Loucy (cell line): ENCODE results near the gene KRTAP1-4.

Experiments used
- H2AFZ ChIP-seq: fragments of 200-600 bp; sonication (generic); 2 replicates; pipeline ENCODE4 v1.6.0; 2016; ENCODE audit warnings: antibody characterized with exemption, mild to moderate bottlenecking, low read length, moderate library complexity
- H3F3A ChIP-seq: fragments of 200-600 bp; 2 replicates; pipeline ENCODE4 v1.6.0; 2016; ENCODE audit warnings: antibody characterized with exemption, low read depth, mild to moderate bottlenecking
- H3K27me3 ChIP-seq: fragments of 200-600 bp; sonication (generic); 2 replicates; pipeline ENCODE4 v1.6.1; 2014; ENCODE audit warnings: low read length, mild to moderate bottlenecking; ENCODE audit not compliant: insufficient read depth, poor library complexity, severe bottlenecking
- H3K36me3 ChIP-seq: fragments of 200-600 bp; sonication (generic); 2 replicates; pipeline ENCODE4 v1.6.1; 2016; ENCODE audit warnings: low read length; ENCODE audit not compliant: insufficient read depth
- H3K4me1 ChIP-seq: fragments of 200-600 bp; sonication (generic); 2 replicates; pipeline ENCODE4 v1.5.1; 2014; ENCODE audit warnings: low read length, mild to moderate bottlenecking; ENCODE audit not compliant: insufficient read depth, poor library complexity, severe bottlenecking
- H3K4me2 ChIP-seq: fragments of 200-600 bp; sonication (generic); 2 replicates; pipeline ENCODE4 v1.6.0; 2014; ENCODE audit warnings: antibody characterized with exemption, low read length, low read depth, mild to moderate bottlenecking; ENCODE audit not compliant: poor library complexity, severe bottlenecking
- H3K4me3 ChIP-seq: fragments of 200-600 bp; sonication (generic); 2 replicates; pipeline ENCODE4 v1.5.1; 2014; ENCODE audit warnings: low read length, mild to moderate bottlenecking, mixed read lengths; ENCODE audit not compliant: poor library complexity, severe bottlenecking
- H3K79me2 ChIP-seq: fragments of 200-600 bp; sonication (generic); 2 replicates; pipeline ENCODE4 v1.6.1; 2014; ENCODE audit warnings: low read length; ENCODE audit not compliant: insufficient read depth
- H3K9ac ChIP-seq: fragments of 200-600 bp; sonication (generic); 2 replicates; pipeline ENCODE4 v1.6.0; 2014; ENCODE audit warnings: mild to moderate bottlenecking, low read depth, low read length, moderate library complexity; ENCODE audit not compliant: poor library complexity, severe bottlenecking
- H3K9me2 ChIP-seq: fragments of 200-600 bp; sonication (generic); replicated peaks from 2 replicates; pipeline ENCODE4 v1.6.1; 2016; ENCODE audit warnings: low read depth, low read length, mixed read lengths
- H3K9me3 ChIP-seq: fragments of 200-600 bp; sonication (generic); 2 replicates; pipeline ENCODE4 v1.6.1; 2014; ENCODE audit warnings: mild to moderate bottlenecking, antibody characterized with exemption, low read length, low read depth; ENCODE audit not compliant: insufficient read depth
- H4K20me1 ChIP-seq: fragments of 200-600 bp; sonication (generic); 2 replicates; pipeline ENCODE4 v1.6.0; 2014; ENCODE audit warnings: antibody characterized with exemption, low read length, mild to moderate bottlenecking; ENCODE audit not compliant: insufficient read depth, poor library complexity, severe bottlenecking
- EZH2phosphoT487 ChIP-seq: fragments of 200-600 bp; IDR thresholded peaks from 2 replicates; pipeline ENCODE4 v1.6.1; 2018; ENCODE audit warnings: antibody characterized with exemption, mild to moderate bottlenecking, moderate library complexity, borderline replicate concordance
- TF ChIP-seq, protein P1 (sequence below): fragments of 200-600 bp; sonication (generic); conservative IDR thresholded peaks from 2 replicates; pipeline ENCODE4 v1.5.1; 2014; ENCODE audit warnings: mild to moderate bottlenecking, antibody characterized with exemption, low read length

Gene KRTAP1-4

DNA sequence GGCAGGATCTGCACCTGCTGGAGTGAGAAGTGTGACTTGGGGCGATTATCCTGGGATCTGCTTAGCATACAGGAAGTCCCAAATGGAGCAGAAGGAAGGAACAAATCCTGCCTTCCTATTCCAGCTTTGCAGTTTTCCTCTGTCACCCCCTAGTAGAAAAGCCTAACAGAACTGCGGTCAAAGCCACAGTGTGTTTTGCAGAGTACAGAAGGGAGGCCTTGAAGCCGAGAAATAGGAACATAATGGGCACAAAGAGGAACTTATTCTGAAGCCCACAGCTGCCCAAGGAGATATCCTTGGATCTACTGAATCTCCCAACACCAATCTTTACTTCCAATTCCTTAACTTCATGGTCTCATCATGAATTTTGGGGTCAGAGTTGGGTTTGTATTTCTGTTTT, 11.5 kb downstream of the KRTAP1-4 start:
- no peak overlapping the region for H3K4me3 ChIP-seq
- no peaks in the 10 kb centered on the region for H3K9me2 ChIP-seq
- H3F3A ChIP-seq, result no peaks in the 10 kb centered on the region
- no peaks in the 10 kb centered on the region for H3K27me3 ChIP-seq
- no peak overlapping the region for H2AFZ ChIP-seq
- H3K9ac ChIP-seq, result no peak overlapping the region
- TF ChIP-seq, protein P1, sequence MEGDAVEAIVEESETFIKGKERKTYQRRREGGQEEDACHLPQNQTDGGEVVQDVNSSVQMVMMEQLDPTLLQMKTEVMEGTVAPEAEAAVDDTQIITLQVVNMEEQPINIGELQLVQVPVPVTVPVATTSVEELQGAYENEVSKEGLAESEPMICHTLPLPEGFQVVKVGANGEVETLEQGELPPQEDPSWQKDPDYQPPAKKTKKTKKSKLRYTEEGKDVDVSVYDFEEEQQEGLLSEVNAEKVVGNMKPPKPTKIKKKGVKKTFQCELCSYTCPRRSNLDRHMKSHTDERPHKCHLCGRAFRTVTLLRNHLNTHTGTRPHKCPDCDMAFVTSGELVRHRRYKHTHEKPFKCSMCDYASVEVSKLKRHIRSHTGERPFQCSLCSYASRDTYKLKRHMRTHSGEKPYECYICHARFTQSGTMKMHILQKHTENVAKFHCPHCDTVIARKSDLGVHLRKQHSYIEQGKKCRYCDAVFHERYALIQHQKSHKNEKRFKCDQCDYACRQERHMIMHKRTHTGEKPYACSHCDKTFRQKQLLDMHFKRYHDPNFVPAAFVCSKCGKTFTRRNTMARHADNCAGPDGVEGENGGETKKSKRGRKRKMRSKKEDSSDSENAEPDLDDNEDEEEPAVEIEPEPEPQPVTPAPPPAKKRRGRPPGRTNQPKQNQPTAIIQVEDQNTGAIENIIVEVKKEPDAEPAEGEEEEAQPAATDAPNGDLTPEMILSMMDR, result no peak
- no peak for TF ChIP-seq EZH2phosphoT487
- no peaks in the 10 kb centered on the region for H3K36me3 ChIP-seq
- no peak overlapping the region for H3K4me2 ChIP-seq
- no peaks in the 10 kb centered on the region for H3K4me1 ChIP-seq
- no peaks in the 10 kb centered on the region for H4K20me1 ChIP-seq
- H3K9me3 ChIP-seq, result no peaks in the 10 kb centered on the region
- H3K79me2 ChIP-seq, result no peaks in the 10 kb centered on the region

DNA sequence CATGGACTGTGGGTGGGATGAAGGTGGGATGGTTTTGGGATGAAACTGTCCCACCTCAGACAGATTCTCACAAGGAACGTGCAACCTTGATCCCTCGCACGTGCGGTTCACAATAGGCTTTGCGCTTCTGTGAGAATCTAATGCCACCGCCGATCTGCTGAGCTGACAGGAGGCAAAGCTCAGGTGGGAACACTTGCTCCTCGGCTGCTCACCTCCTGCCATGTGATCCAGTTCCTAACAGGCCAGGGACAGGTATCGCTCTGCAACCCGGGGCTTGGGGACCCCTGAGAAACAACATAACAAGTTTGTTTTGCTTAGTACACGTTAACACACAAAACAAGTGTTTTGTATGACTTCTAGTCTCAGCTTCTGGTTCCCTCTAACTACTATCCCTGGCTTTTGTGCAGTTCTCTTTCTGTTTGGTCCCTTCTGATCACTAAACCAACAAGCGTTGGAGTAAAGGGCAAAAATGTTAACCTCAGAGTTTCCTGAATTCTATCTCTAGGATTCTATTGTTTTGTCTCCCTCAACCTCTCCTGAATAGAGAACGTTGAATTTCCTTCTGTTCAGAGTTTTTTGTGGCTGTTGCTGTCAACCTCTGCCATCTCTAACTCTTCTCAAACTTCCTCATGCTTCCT, 13.3 kb downstream of the KRTAP1-4 start:
- H3K4me1 ChIP-seq, result no peaks in the 10 kb centered on the region
- H3F3A ChIP-seq, result no peaks in the 10 kb centered on the region
- no peaks in the 10 kb centered on the region for H4K20me1 ChIP-seq
- no peaks in the 10 kb centered on the region for H3K36me3 ChIP-seq
- no peak overlapping the region for H3K4me2 ChIP-seq
- H3K9me2 ChIP-seq, result no peaks in the 10 kb centered on the region
- H3K79me2 ChIP-seq, result no peaks in the 10 kb centered on the region
- H2AFZ ChIP-seq, result no peak overlapping the region
- H3K4me3 ChIP-seq, result no peak overlapping the region
- H3K27me3 ChIP-seq, result no peaks in the 10 kb centered on the region
- no peaks in the 10 kb centered on the region for H3K9me3 ChIP-seq
- no peak overlapping the region for H3K9ac ChIP-seq
- TF ChIP-seq EZH2phosphoT487, result no peak
- TF ChIP-seq, protein P1, result no peak

DNA sequence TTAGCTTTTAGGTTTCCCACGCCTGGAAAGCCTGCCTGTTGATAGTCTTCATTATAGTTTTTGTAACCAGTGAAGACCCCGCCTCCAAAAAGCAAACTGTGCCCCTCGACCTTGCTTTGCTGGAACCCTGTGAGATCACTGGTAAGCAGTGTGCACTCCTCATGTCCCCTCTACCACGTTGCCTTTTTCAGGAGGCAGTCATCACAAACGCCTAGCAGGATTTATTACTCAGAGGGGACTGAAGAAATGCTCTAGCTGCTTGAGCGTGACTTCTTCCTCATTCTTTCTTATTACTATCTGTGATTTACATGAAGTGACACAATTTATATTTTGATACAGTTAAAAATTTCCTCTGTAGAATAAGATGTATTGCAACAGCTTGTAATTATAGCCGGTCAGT, 14.5 kb downstream of the KRTAP1-4 start:
- Histone ChIP-seq H2AFZ (no peak overlapping the region), H3K36me3 (no peaks in the 10 kb centered on the region), H3K79me2 (no peaks in the 10 kb centered on the region), H3K27me3 (no peaks in the 10 kb centered on the region), H3K4me2 (no peak overlapping the region), H3K9ac (no peak overlapping the region), H3K9me2 (no peaks in the 10 kb centered on the region), H3K9me3 (no peaks in the 10 kb centered on the region), H3K4me3 (no peak overlapping the region), H4K20me1 (no peaks in the 10 kb centered on the region), H3F3A (no peaks in the 10 kb centered on the region), H3K4me1 (no peaks in the 10 kb centered on the region)
- TF ChIP-seq, protein P1, result no peak
- no peak for TF ChIP-seq EZH2phosphoT487
